Endothelial cell of umbilical vein (primary cell): ENCODE results near the gene TRIP13.
"Not testable (repeated sequence)": the region's sequence is repeated elsewhere in the genome, so short reads cannot be mapped to it uniquely, and the experiment has no call there.

Experiments used
- CTCF ChIP-seq, 2 donors: IDR thresholded peaks; 1 replicate in 1 of 2; 2 replicates in 1 of 2; pipeline ENCODE4 v1.5.1; 2011; ENCODE audit warnings: low read length in 2 of 2, mild to moderate bottlenecking in 2 of 2, moderate library complexity in 2 of 2, control low read depth in 1 of 2, inconsistent platforms in 1 of 2, low read depth in 1 of 2; ENCODE audit not compliant: insufficient read depth in 1 of 2; ENCODE audit errors: extremely low read depth in 1 of 2
- EZH2 ChIP-seq: IDR thresholded peaks from 2 replicates; pipeline ENCODE4 v1.6.1; 2012; ENCODE audit warnings: borderline replicate concordance, low read depth, mild to moderate bottlenecking, moderate library complexity, low read length, inconsistent platforms; ENCODE audit not compliant: severe bottlenecking
- FOS ChIP-seq: IDR thresholded peaks from 2 replicates; pipeline ENCODE4 v1.6.1; 2011; ENCODE audit warnings: mild to moderate bottlenecking, low read length, moderate library complexity, borderline replicate concordance; ENCODE audit not compliant: insufficient read depth
- JUN ChIP-seq: IDR thresholded peaks from 2 replicates; pipeline ENCODE4 v1.6.1; 2011; ENCODE audit warnings: borderline replicate concordance, low read depth; ENCODE audit not compliant: insufficient read length, insufficient read depth
- MYC ChIP-seq: IDR thresholded peaks from one replicate; pipeline ENCODE4 v1.6.1; 2011; ENCODE audit warnings: mild to moderate bottlenecking, low read depth, low read length
- POLR2A ChIP-seq: IDR thresholded peaks from 2 replicates; pipeline ENCODE4 v1.6.1; 2012; ENCODE audit warnings: low read depth, mild to moderate bottlenecking, control low read depth, low read length
- POLR2AphosphoS5 ChIP-seq: IDR thresholded peaks from 2 replicates; pipeline ENCODE4 v1.6.1; 2012; ENCODE audit warnings: low read depth, mild to moderate bottlenecking, control low read depth, low read length, moderate library complexity; ENCODE audit not compliant: insufficient read depth

- TF ChIP-seq CTCF (IDR thresholded peaks at IDR 0.05; ENCODE audit: extremely low read depth in 1 of 2, insufficient read depth in 1 of 2, low read depth in 1 of 2, low read length in 2 of 2); POLR2A; POLR2AphosphoS5; EZH2; JUN; MYC; FOS: not testable (repeated sequence)
These were observed 48.1 kb downstream of the TRIP13 start for GRCh38 chr5:940741-941140.
